Hepatocyte (in vitro differentiated cells): ENCODE measurements around the gene ACER1.

Experiments
- CTCF ChIP-seq: fragments of 200-600 bp; sonication (generic); IDR thresholded peaks from 2 replicates; pipeline ENCODE4 v1.5.1; 2016; ENCODE audit warnings: antibody characterized with exemption, mild to moderate bottlenecking; ENCODE audit not compliant: poor library complexity
- EZH2 ChIP-seq: fragments of 200-600 bp; sonication (generic); IDR thresholded peaks from 2 replicates; pipeline ENCODE4 v1.6.1; 2016; ENCODE audit warnings: antibody characterized with exemption, mild to moderate bottlenecking, borderline replicate concordance

GRCh38 chr19:6333439-6333838 lies at the start of gene ACER1:
- TF ChIP-seq CTCF (no peak), EZH2 (no peak)
